Gastroesophageal sphincter (tissue), 4 donors: Measurements from ENCODE around the gene PCSK4. TPM values are rescaled to one million over a fixed set of nuclear protein-coding genes. Genes with fewer than 3 reads are reported as not detected.

Experiments
- ATAC-seq: fragments of 150-250 bp; one replicate; pipeline ENCODE4 v1.9.1; 2016; ENCODE audit warnings: mild to moderate bottlenecking, moderate library complexity
- H3K27ac ChIP-seq, 4 donors: fragments of 200-600 bp; sonication (generic) in 3 of 4; 1 replicate in 3 of 4; 2 replicates in 1 of 4; pipeline ENCODE4 v1.5.1; 2016 to 2019
- H3K27me3 ChIP-seq: fragments of 200-600 bp; sonication (generic); one replicate; pipeline ENCODE4 v1.5.1; 2019
- H3K36me3 ChIP-seq, 2 donors: fragments of 200-600 bp; sonication (generic); one replicate each; pipeline ENCODE4 v1.5.1; 2019; ENCODE audit warnings: control low read depth in 1 of 2
- H3K4me1 ChIP-seq, 3 donors: fragments of 200-600 bp; sonication (generic); 1 replicate in 2 of 3; 2 replicates in 1 of 3; pipeline ENCODE4 v1.5.1; 2016 to 2019; ENCODE audit warnings: control low read depth in 2 of 3
- H3K4me3 ChIP-seq, 2 donors: fragments of 200-600 bp; sonication (generic); one replicate each; pipeline ENCODE4 v1.5.1; 2019; ENCODE audit warnings: mild to moderate bottlenecking in 1 of 2, moderate library complexity in 1 of 2
- H3K9me3 ChIP-seq, 3 donors: fragments of 200-600 bp; sonication (generic); one replicate each; pipeline ENCODE4 v1.5.1; 2017 to 2019; ENCODE audit warnings: control low read depth in 2 of 3
- CTCF ChIP-seq, 4 experiments: fragments of 200-600 bp in 2 of 4; fragments of 450-650 bp in 2 of 4; sonication (generic) in 1 of 4; IDR thresholded peaks; one replicate each; pipeline ENCODE4 v1.5.1; 2017 to 2019; ENCODE audit warnings: antibody characterized with exemption in 4 of 4, mild to moderate bottlenecking in 2 of 4, moderate library complexity in 2 of 4
- EP300 ChIP-seq: sonication (generic); formaldehyde crosslinking; IDR thresholded peaks from one replicate; pipeline ENCODE4 v1.6.1; 2017; ENCODE audit warnings: antibody characterized with exemption, mild to moderate bottlenecking
- POLR2A ChIP-seq, 2 donors: fragments of 450-650 bp; IDR thresholded peaks; one replicate each; pipeline ENCODE4 v1.6.1; 2017; ENCODE audit warnings: antibody characterized with exemption in 2 of 2, mild to moderate bottlenecking in 2 of 2, moderate library complexity in 1 of 2
- POLR2AphosphoS5 ChIP-seq: sonication (generic); formaldehyde crosslinking; IDR thresholded peaks from one replicate; pipeline ENCODE4 v1.6.1; 2017; ENCODE audit warnings: antibody characterized with exemption
- WGBS, 2 donors: methylation state at CpG; one replicate each; pipeline ENCODE4 v1.1.5; 2018; ENCODE audit warnings: low coverage in 1 of 2; 5-methylcytosine and 5-hydroxymethylcytosine counted together
- total RNA-seq, 4 donors: library from RNA; depleted of rRNA; stranded (reverse); fragments of >200 nt; gene quantifications; one replicate each; pipeline ENCODE4 v1.1.0, GENCODE V29; 2016

The PCSK4 gene
- total RNA-seq, 4 donors from 2014 or later, result 0.94 to 2.2 (median 2.0) TPM

- WGBS, 2 donors, result no CpG with 5 or more reads among the region's 40 CpGs
- H3K27me3 ChIP-seq, result peaks cover 16% of the 10 kb centered on the region
- no peak for TF ChIP-seq CTCF (IDR thresholded peaks at IDR 0.05)
- no peak for TF ChIP-seq EP300
- TF ChIP-seq POLR2A (IDR thresholded peaks at IDR 0.05), result no peak
- TF ChIP-seq POLR2AphosphoS5, result no peak
- peaks cover 0 to 23% (median 12%) of the 10 kb centered on the region in 3 donors for H3K4me1 ChIP-seq
- no peak overlapping the region for H3K4me3 ChIP-seq
- no peak for ATAC-seq
- no peaks in the 10 kb centered on the region for H3K36me3 ChIP-seq
- no peaks in the 10 kb centered on the region for H3K9me3 ChIP-seq
- no peak overlapping the region for H3K27ac ChIP-seq
These were observed 2.4 kb downstream of the PCSK4 start for GRCh38 chr19:1487576-1488281.

- Histone ChIP-seq H3K4me1 (peaks cover 0 to 23% (median 12%) of the 10 kb centered on the region in 3 donors), H3K4me3 (no peak overlapping the region), H3K9me3 (no peaks in the 10 kb centered on the region), H3K36me3 (no peaks in the 10 kb centered on the region), H3K27me3 (peaks cover 8% of the 10 kb centered on the region), H3K27ac (no peak overlapping the region)
- 82 to 93% methylated on average over 2 to 3 of the region's 56 CpGs for WGBS, 2 donors
- no peak for TF ChIP-seq CTCF (IDR thresholded peaks at IDR 0.05)
- no peak for TF ChIP-seq EP300
- no peak for TF ChIP-seq POLR2AphosphoS5
- TF ChIP-seq POLR2A (IDR thresholded peaks at IDR 0.05), result no peak
- no peak for ATAC-seq
These were observed 3.2 kb downstream of the PCSK4 start for GRCh38 chr19:1486720-1487575.

GRCh38 chr19:1483979-1484428 lies 6.1 kb downstream of the PCSK4 start:
- H3K9me3 ChIP-seq, result no peaks in the 10 kb centered on the region
- H3K4me1 ChIP-seq, result peaks cover 0 to 9% (median 5%) of the 10 kb centered on the region in 3 donors
- no peak overlapping the region for H3K4me3 ChIP-seq
- WGBS, 2 donors, result 97 to 100% methylated on average over 1 to 3 of the region's 23 CpGs
- no peak for TF ChIP-seq POLR2A (IDR thresholded peaks at IDR 0.05)
- no peak for TF ChIP-seq POLR2AphosphoS5
- TF ChIP-seq EP300, result no peak
- TF ChIP-seq CTCF (IDR thresholded peaks at IDR 0.05), result no peak
- H3K36me3 ChIP-seq, result no peaks in the 10 kb centered on the region
- ATAC-seq, result no peak
- H3K27ac ChIP-seq, result no peak overlapping the region
- H3K27me3 ChIP-seq, result no peaks in the 10 kb centered on the region

GRCh38 chr19:1483131-1483978 lies 6.8 kb downstream of the PCSK4 start:
- H3K27ac ChIP-seq, result no peak overlapping the region
- no peak overlapping the region for H3K4me3 ChIP-seq
- no peaks in the 10 kb centered on the region for H3K36me3 ChIP-seq
- no CpG with 5 or more reads among the region's 77 CpGs for WGBS, 2 donors
- TF ChIP-seq POLR2A (IDR thresholded peaks at IDR 0.05) (no peak), POLR2AphosphoS5 (no peak), EP300 (no peak), CTCF (IDR thresholded peaks at IDR 0.05) (no peak)
- ATAC-seq, result no peak
- no peaks in the 10 kb centered on the region for H3K9me3 ChIP-seq
- peaks cover 0 to 13% (median 6%) of the 10 kb centered on the region in 3 donors for H3K4me1 ChIP-seq
- no peaks in the 10 kb centered on the region for H3K27me3 ChIP-seq
